KOPT-K1 (cell line): ENCODE results near the gene CAMTA1.

Source experiments
- H3K27ac ChIP-seq: fragments of 200-600 bp; sonication (generic); 2 replicates; pipeline ENCODE4 v1.5.1; 2016; ENCODE audit warnings: antibody characterized with exemption, mild to moderate bottlenecking, low read depth, low read length; ENCODE audit not compliant: poor library complexity, severe bottlenecking
- H3K36me3 ChIP-seq: fragments of 200-600 bp; sonication (generic); 2 replicates; pipeline ENCODE4 v1.5.1; 2017; ENCODE audit warnings: antibody characterized with exemption, mild to moderate bottlenecking, low read length, moderate library complexity; ENCODE audit not compliant: insufficient read depth
- H3K9me3 ChIP-seq: fragments of 200-600 bp; sonication (generic); 2 replicates; pipeline ENCODE4 v1.5.1; 2017; ENCODE audit warnings: antibody characterized with exemption, low read length, mild to moderate bottlenecking; ENCODE audit not compliant: insufficient read depth, poor library complexity, severe bottlenecking

Gene CAMTA1

DNA sequence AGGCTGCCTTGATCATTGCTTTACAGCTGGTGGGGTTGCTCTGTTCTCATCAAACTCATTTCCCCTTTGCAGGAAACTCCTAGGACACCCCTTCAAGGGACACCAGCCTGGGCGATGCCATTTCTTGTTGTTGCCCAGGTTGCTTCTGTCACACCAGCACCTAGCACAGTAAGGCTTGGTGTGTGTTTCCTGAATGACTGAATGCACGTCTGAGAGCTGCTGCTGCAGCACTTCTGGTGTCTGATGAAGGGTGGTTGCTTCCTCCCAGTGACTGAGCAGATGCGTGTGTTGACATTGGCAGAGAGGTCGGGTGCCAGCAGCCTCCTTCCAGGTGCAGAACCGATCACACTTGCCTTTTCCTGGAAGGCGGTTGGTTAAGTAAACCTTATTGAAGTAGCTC, 477.4 kb downstream of the CAMTA1 start:
- no peak overlapping the region for H3K27ac ChIP-seq
- H3K9me3 ChIP-seq = no peaks in the 10 kb centered on the region
- H3K36me3 ChIP-seq = no peaks in the 10 kb centered on the region

DNA sequence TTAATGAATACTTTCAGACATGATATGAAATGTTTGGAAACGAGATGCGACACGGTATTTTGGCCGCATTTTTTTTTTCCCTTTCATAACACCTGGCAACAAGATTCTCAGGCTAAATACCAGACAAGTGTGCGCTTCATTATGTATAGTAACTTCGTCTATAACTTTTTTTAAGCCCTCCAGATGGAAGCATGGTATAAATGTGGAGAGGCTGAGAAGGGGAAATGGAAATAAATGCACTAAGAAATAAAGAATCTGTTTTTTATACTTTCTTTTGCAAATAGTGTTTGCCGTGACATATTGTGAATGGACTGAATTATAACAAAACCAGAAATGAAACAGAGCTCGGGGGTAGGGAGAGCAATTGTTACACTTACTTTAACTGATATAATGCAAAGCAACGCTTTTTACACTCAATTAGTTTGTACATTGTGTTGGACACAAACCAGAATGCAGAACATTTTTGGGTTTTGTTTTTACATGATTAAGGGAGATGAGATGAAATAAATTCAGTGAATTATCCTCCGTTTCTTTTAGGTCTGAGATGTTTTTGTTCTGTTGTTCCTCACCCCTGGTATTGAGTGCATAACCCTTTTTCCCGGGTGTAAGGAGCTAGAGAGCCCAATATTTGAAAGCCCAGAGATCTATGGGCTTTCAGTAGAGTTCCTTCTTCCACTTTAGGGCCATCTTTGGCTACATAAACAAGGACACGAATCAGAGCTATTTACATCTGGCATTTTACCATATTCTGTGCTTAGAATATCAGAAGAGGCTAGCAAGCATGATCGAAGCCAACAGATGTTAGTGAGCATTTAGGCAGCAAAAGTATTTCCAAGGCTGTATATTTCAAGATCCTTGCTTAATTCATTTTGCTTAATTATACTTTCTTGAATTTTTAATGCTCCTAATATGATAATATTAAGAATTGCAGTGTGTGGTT, 478.0 kb downstream of the CAMTA1 start:
- Histone ChIP-seq H3K27ac (no peak overlapping the region), H3K9me3 (no peaks in the 10 kb centered on the region), H3K36me3 (no peaks in the 10 kb centered on the region)

DNA sequence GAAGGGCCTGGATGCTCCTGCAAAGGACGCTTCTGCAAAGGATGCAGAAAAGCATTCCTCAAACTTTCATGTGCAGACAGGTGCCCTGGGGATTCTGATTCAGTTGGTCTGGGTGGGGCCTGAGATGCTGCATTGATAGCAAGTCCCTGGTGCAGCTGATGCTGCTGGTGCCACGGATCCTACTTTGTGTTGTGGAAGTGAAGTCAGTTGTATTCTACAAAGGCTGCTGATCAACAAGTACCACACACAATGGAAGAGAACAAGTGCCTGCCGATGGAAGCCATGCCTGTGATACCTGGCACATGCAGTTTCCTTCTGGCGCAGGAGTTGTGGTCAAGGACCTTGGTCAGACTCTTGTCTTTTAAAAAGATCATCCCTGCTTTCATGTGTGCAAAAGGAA, 478.8 kb downstream of the CAMTA1 start:
- Histone ChIP-seq H3K36me3 (no peaks in the 10 kb centered on the region), H3K9me3 (peaks cover 6% of the 10 kb centered on the region), H3K27ac (no peak overlapping the region)

DNA sequence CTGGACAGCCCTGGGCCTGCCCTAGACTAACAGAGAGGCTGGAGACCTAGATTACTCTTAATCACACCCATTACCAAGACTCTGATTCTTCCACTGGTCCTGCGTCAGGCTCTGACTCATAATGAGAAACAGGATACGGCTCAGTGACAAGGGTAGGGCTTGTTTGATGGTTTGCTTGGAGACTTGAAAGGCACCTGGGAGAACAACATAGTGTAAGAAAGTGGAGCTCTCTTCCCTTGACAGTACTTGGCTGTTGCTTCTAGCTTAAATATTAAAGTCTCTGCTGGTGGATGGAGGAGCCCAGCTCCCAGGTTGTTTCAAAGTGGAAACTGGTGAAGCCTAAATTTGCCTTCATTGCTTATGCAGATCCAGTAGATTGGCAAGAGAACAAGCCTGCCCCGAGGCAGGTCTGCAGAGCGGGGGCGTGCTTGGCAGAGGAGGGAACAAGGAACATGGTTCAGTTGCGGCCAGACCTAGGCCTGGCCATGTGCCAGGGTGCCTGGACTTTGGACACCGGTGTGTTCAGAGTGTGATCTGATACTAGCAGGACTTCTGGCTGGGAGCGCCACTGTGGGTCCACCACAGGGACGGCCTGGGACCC, 480.6 kb downstream of the CAMTA1 start:
- Histone ChIP-seq H3K9me3 (peaks cover 13% of the 10 kb centered on the region), H3K36me3 (no peaks in the 10 kb centered on the region), H3K27ac (no peak overlapping the region)

DNA sequence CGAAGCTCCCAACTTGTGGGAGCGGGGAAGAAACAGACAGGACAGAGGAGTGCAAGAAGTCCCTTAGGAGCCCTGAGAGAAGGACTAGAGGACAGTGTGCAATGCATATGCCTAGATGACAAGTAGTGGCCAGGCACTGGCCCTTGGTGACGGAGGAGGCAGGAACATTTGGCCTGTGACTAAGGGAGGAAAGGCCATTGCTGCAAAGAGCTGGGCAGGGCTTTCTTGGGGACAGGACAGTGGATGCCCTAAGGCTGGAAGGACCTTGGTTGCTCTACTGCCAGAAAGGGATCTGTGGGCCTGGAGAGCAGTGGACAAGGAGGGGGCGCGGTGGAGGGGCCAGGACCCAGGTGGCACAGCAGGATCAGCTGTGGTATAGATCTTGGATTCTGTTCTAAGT, 481.3 kb downstream of the CAMTA1 start:
- H3K36me3 ChIP-seq = no peaks in the 10 kb centered on the region
- peaks cover 13% of the 10 kb centered on the region for H3K9me3 ChIP-seq
- H3K27ac ChIP-seq = no peak overlapping the region

DNA sequence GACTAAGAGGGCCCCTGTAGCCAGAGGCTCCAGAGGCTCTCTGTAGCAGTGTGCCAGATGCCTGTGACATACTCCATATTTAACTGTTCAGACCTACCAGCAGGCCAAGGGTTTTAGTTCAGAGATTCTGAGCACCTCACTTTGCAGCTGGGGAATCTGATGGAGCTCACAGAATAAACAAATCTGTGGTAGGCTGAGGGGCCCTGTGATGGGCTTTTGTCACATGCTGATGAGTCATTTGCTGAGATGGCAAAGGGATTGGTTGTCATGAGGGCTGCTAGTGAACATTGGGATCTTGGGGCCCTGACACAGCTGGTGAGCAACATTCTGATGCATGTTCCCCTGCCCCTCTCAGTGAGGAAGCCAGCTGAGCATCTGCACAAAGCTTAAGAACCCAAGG, 482.2 kb downstream of the CAMTA1 start:
- Histone ChIP-seq H3K36me3 (no peaks in the 10 kb centered on the region), H3K9me3 (peaks cover 13% of the 10 kb centered on the region), H3K27ac (no peak overlapping the region)

DNA sequence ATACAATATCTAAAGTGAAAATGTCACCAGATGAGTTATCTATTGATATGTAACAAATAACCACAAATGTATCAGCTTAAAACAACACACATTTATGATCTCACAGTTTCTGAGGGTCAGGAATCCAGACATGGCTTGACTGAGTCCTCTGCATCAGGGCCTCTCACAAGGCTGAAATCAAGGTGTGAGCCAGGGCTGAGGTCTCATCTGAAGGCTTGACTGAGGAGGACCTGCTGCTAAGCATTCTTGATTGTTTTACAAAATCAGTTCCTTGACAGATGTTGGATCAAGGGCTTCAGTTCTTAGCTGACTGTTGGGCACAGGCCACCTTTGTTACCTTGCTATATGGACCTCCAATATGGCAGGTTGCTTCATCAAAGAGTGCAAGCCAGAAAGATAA, 483.7 kb downstream of the CAMTA1 start:
- Histone ChIP-seq H3K27ac (no peak overlapping the region), H3K9me3 (peaks cover 13% of the 10 kb centered on the region), H3K36me3 (no peaks in the 10 kb centered on the region)

DNA sequence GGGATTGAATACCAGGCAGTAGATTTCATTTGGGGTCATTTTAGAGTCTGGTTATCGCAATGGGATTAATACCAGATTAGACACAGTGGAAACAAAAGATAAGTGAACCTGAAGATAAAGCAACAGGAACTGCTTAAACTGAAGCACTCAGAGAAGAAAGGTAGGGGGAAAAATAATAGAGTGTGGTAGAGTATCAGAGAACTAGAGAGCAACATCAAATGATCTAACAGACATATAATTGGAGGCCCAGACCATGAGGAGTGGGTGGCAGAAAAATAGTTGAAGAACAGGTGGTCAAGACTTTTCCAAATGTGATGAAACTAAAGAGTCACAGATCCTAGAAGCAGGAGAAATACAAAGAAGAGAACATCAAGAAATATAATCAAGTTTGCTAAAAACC, 484.3 kb downstream of the CAMTA1 start:
- H3K36me3 ChIP-seq = no peaks in the 10 kb centered on the region
- H3K9me3 ChIP-seq = peaks cover 13% of the 10 kb centered on the region
- H3K27ac ChIP-seq = no peak overlapping the region

DNA sequence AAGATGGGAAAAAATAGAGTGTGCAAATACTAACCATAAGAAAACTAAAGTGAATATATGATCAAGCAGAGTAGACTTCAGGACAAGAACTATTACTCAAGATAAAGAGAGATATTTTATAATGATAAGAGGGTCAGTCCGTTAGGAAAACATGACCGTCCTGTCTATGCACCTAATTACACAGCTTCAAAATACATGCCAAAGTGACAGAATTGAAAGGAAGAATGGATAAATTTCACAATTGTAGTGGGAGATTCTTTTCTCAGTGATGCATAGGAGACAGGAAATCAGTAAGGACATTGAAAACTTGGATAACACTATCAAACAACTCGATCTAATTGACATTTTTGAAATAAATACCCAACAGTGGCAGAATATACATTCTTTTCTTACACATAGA, 489.0 kb downstream of the CAMTA1 start:
- Histone ChIP-seq H3K36me3 (no peaks in the 10 kb centered on the region), H3K9me3 (peaks cover 6% of the 10 kb centered on the region), H3K27ac (no peak overlapping the region)

DNA sequence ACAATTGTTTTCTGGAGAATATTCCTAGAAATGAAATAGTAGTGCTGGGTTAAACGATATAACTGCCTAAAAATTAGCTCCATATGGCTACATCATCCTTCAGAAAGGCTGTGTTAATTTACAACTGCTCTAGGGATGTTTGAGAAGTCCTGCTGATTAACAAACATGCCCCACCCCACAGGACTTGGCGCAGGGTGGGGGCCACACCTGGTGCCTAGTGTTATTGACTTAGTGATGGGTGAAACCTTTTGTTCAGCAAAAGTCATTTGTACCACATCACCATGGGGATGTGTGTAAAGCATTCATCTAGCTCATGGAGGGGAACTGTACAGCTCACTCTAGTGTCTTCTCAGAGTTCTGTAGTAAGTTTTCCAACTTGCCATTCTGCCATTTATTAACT, 492.8 kb downstream of the CAMTA1 start:
- no peaks in the 10 kb centered on the region for H3K36me3 ChIP-seq
- no peaks in the 10 kb centered on the region for H3K9me3 ChIP-seq
- no peak overlapping the region for H3K27ac ChIP-seq

DNA sequence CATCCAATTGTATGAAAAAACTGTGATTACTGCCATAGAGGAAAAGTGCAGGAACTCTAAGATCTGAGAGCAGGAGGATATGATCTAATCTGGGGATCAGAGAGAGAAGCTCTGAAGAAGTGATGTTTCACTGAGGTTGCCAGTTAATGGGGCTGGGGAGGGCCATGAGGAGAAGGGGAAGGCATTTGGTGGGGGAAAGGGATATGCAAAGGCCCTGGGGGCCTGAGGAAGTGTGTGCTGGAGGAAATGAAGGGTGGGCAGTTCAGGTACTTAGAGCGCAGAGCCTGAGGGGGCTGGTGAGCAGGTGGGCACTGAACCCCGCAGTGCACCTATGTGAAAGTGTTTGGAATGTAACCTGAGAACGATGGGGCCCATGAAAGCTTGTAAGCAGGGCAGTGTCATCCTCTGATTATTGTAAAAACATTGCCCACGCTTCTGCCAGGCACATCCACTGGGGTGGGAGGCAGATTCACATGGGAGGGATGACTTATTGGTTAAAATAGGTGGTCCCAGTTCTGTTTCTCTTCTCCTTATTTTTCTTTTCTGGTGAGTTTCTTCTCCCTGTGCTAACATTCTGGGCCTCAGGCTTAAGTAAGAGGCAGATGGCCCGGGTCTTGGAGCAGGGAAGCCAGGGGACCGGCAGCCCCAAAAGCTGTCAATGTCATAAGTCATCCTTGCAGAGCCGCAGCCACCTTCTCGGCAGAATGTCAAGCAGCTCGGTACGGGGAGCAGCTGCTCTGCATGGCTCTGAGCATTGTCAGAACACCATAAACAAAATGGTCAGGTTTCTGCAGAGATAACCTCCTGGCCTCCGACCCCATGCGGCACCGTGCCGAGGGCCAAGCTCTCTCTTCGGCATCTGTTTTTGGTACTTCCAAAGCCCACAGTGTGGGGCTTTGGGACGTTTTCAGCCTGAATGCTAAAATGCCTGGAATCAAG, 493.8 kb downstream of the CAMTA1 start:
- Histone ChIP-seq H3K36me3 (no peaks in the 10 kb centered on the region), H3K9me3 (no peaks in the 10 kb centered on the region), H3K27ac (no peak overlapping the region)

DNA sequence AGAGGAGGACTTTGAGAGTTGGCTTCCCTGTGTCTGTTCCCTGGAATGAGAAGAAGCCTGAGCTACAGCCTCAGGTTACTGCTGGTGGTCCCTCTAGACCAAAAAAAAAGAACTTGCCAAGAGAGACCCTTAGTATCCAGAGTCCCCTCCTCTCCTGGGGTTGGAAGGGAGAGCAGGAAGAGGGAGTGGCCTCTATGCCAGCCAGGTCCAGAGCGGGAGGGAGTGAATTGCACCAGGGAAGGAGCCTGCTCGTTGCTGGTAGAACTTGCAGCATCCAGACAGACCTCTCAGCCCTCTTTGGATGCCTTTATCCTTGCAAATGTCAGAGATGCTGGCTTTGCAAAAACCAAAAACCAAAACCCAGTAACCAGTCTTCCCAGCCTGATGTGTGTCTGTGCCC, 494.5 kb downstream of the CAMTA1 start:
- H3K36me3 ChIP-seq = no peaks in the 10 kb centered on the region
- no peak overlapping the region for H3K27ac ChIP-seq
- no peaks in the 10 kb centered on the region for H3K9me3 ChIP-seq

DNA sequence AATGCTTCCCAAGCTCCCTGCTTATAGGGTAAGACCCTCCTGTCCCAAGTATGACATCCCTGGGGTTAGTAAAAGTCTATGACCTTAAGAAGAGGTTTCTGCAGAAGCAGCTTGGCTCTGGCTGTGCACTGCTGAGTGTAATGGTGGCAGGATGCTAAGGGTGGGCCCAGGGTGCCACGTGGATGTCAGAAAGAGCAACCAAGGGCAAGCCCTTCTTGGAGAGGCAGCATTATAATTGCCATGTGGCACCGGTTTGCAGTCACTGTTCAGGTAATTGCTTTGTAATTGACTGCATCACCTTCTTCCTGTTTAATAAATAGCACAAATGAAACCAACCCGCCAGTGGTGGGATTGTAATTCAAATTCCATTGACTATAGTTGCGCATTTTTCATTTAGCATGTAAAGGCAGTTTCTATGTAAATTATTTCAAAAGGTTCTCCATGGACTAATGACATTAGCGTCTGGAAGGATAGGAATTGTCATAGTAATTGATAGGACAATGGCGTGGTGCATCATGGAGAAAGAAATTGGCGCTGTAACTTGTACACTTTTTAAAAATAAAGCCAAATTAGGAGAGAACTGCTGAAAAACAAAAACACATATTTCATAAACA, 495.2 kb downstream of the CAMTA1 start:
- no peaks in the 10 kb centered on the region for H3K9me3 ChIP-seq
- no peak overlapping the region for H3K27ac ChIP-seq
- no peaks in the 10 kb centered on the region for H3K36me3 ChIP-seq

DNA sequence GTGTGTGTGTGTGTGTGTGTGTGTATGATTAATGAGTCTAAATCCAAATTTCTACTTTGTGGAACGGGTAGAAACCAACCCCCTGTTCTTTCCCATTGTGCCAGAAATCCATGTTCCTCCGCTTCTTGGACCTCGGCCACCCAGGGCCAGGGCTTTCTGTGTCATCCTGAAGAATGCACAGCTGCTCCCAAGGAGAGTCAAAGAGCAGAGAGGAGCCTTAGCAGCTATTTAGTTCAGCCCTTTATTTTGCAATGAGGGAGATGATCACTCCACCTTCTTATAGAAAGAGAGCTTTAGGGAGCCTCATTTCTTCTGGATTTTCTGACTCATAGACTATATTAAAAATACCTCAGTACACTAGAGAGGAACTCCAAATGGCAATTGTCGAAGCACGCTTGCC, 496.6 kb downstream of the CAMTA1 start:
- Histone ChIP-seq H3K9me3 (no peaks in the 10 kb centered on the region), H3K27ac (no peak overlapping the region), H3K36me3 (no peaks in the 10 kb centered on the region)
